ENCODE results near the gene MSN.

- TF ChIP-seq, protein P1, sequence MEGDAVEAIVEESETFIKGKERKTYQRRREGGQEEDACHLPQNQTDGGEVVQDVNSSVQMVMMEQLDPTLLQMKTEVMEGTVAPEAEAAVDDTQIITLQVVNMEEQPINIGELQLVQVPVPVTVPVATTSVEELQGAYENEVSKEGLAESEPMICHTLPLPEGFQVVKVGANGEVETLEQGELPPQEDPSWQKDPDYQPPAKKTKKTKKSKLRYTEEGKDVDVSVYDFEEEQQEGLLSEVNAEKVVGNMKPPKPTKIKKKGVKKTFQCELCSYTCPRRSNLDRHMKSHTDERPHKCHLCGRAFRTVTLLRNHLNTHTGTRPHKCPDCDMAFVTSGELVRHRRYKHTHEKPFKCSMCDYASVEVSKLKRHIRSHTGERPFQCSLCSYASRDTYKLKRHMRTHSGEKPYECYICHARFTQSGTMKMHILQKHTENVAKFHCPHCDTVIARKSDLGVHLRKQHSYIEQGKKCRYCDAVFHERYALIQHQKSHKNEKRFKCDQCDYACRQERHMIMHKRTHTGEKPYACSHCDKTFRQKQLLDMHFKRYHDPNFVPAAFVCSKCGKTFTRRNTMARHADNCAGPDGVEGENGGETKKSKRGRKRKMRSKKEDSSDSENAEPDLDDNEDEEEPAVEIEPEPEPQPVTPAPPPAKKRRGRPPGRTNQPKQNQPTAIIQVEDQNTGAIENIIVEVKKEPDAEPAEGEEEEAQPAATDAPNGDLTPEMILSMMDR (IDR thresholded peaks at IDR 0.05 in 2 of 3, conservative IDR thresholded peaks at IDR 0.05 in 1 of 3; ENCODE audit: control insufficient read depth in 2 of 3, extremely low read depth in 1 of 3, insufficient read depth in 1 of 3, low read depth in 3 of 3, low read length in 3 of 3) = no peak
- TF ChIP-seq MTA3 (IDR thresholded peaks at IDR 0.05; ENCODE audit: borderline replicate concordance, low read length) (no peak), CHD1 (IDR thresholded peaks at IDR 0.05; ENCODE audit: low read depth, low read length) (no peak), SIN3A (IDR thresholded peaks at IDR 0.05; ENCODE audit: low read depth, low read length) (no peak), RCOR1 (conservative IDR thresholded peaks at IDR 0.05; ENCODE audit: low read depth, low read length) (no peak), CHD2 (IDR thresholded peaks at IDR 0.05; ENCODE audit: borderline replicate concordance, low read depth, low read length) (no peak), ZNF592 (IDR thresholded peaks at IDR 0.05) (no peak), USF1 (IDR thresholded peaks at IDR 0.05; ENCODE audit: borderline replicate concordance, extremely low read length, insufficient read depth, low read depth, low read length) (no peak), CEBPB (IDR thresholded peaks at IDR 0.05; ENCODE audit: borderline replicate concordance in 1 of 2, low read depth in 2 of 2, low read length in 2 of 2) (0 out of 4 replicates have a peak, but pooled peaks of 1 of the 2 experiments have one; percentile 41), EZH2 (IDR thresholded peaks at IDR 0.05; ENCODE audit: borderline replicate concordance, control insufficient read depth, low read depth, low read length) (no peak), YY1 (IDR thresholded peaks at IDR 0.05; ENCODE audit: low read depth, low read length) (peak; percentile 69; the same call in 1 of the 2 replicates), ZBTB4 (CRISPR knock-in tag; IDR thresholded peaks at IDR 0.05) (no peak)
- TF ChIP-seq, protein P2, sequence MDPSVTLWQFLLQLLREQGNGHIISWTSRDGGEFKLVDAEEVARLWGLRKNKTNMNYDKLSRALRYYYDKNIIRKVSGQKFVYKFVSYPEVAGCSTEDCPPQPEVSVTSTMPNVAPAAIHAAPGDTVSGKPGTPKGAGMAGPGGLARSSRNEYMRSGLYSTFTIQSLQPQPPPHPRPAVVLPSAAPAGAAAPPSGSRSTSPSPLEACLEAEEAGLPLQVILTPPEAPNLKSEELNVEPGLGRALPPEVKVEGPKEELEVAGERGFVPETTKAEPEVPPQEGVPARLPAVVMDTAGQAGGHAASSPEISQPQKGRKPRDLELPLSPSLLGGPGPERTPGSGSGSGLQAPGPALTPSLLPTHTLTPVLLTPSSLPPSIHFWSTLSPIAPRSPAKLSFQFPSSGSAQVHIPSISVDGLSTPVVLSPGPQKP (IDR thresholded peaks at IDR 0.05; ENCODE audit: low read depth, low read length) = no peak
- TF ChIP-seq, protein P3, sequence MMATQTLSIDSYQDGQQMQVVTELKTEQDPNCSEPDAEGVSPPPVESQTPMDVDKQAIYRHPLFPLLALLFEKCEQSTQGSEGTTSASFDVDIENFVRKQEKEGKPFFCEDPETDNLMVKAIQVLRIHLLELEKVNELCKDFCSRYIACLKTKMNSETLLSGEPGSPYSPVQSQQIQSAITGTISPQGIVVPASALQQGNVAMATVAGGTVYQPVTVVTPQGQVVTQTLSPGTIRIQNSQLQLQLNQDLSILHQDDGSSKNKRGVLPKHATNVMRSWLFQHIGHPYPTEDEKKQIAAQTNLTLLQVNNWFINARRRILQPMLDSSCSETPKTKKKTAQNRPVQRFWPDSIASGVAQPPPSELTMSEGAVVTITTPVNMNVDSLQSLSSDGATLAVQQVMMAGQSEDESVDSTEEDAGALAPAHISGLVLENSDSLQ (IDR thresholded peaks at IDR 0.05) = no peak
Observed at GRCh38 chrX:65723706-65724105, 56.3 kb downstream of the MSN start.

Data from GM12878 (cell line).